ENCODE data around the gene THOC6. TPM values are rescaled to one million over a fixed set of nuclear protein-coding genes. Genes with fewer than 3 reads are reported as not detected.
"Not testable (repeated sequence)": the region's sequence is repeated elsewhere in the genome, so short reads cannot be mapped to it uniquely, and the experiment has no call there.

Gene THOC6
- total RNA-seq, 2 experiments from 2014 or later = 33.6 to 36.0 TPM

DNA sequence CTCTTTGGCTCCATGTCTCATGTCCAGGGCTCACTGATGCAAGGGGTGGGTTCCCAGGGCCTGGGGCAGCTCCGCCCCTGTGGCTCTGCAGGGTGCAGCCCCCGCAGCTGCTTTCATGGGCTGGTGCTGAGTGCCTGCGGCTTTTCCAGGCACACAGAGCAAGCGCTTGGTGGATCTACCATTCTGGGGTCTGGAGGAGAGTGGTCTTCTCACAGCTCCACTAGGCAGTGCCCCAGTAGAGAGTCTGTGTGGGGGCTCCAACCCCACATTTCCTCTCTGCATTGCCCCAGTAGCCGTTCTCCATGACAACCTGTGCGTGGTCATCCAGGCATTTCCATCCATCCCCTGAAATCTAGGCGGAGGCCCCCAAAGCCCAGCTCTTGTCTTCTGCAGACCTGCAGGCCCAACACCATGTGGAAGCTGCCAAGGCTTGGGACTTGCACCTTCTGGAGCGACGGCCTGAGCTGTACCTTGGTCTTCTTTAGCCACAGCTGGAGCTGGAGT lies 46.8 kb downstream of the THOC6 start:
- BruUV-seq (replicated peaks) = no TSS peak
- no peak overlapping the region for H3K27ac ChIP-seq (ENCODE audit: low read depth, low read length, poor library complexity, severe bottlenecking)
- H3K4me2 ChIP-seq (ENCODE audit: low read length) = no peak overlapping the region
- intact Hi-C loops (cut with micrococcal nuclease; ENCODE audit: unreplicated experiment) = no loop called here
- DNase-seq (ENCODE audit: low spot score) = no peak
- no peak for TF ChIP-seq EZH2phosphoT487 (IDR thresholded peaks at IDR 0.05; ENCODE audit: borderline replicate concordance, low read depth, low read length)
- TF ChIP-seq, protein P1, sequence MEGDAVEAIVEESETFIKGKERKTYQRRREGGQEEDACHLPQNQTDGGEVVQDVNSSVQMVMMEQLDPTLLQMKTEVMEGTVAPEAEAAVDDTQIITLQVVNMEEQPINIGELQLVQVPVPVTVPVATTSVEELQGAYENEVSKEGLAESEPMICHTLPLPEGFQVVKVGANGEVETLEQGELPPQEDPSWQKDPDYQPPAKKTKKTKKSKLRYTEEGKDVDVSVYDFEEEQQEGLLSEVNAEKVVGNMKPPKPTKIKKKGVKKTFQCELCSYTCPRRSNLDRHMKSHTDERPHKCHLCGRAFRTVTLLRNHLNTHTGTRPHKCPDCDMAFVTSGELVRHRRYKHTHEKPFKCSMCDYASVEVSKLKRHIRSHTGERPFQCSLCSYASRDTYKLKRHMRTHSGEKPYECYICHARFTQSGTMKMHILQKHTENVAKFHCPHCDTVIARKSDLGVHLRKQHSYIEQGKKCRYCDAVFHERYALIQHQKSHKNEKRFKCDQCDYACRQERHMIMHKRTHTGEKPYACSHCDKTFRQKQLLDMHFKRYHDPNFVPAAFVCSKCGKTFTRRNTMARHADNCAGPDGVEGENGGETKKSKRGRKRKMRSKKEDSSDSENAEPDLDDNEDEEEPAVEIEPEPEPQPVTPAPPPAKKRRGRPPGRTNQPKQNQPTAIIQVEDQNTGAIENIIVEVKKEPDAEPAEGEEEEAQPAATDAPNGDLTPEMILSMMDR (conservative IDR thresholded peaks at IDR 0.05; ENCODE audit: low read length) = no peak
- no peaks in the 10 kb centered on the region for H3K9me3 ChIP-seq (ENCODE audit: low read length)
- ChIA-PET POLR2A (interaction anchor here (0.6 kb wide), 1 partner anchor 36 kb away, joined by 5 read pairs; no protein-coding TSS in a partner anchor), CTCF (ENCODE audit: unreplicated experiment) (no interaction called here)
- no peak overlapping the region for H2AFZ ChIP-seq (ENCODE audit: low read length)
- H3K36me3 ChIP-seq (ENCODE audit: insufficient read depth, low read length) = no peaks in the 10 kb centered on the region
- peaks cover 17% of the 10 kb centered on the region for H3K4me1 ChIP-seq (ENCODE audit: insufficient read depth, low read length, poor library complexity, severe bottlenecking)
- no peaks in the 10 kb centered on the region for H3K9me2 ChIP-seq (ENCODE audit: insufficient read depth, low read length)
- no peaks in the 10 kb centered on the region for H3K79me2 ChIP-seq (ENCODE audit: insufficient read depth, low read depth, low read length)
- no peak overlapping the region for H3K4me3 ChIP-seq (ENCODE audit: low read depth, low read length, poor library complexity, severe bottlenecking)
- no peaks in the 10 kb centered on the region for H4K20me1 ChIP-seq (ENCODE audit: insufficient read depth, low read length)

DNA sequence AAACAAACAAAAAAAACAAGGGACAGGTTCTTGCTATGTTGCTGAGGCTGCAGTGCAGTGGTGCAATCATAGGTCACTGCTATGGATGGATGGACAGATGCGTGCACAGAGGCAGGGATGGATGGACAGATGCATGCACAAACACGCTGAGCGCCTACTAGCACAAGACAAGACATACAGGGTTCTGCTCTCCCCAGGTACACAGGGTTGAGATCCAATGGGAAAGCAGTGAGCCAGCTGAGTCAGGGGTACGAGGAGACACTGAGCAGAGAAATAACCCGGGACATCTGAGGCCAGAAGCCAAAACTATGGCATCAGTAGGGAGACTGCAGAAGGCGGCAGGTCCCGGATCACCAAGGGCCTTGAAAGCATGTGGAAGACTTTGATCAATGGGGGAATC lies 47.8 kb downstream of the THOC6 start:
- CTCF ChIA-PET (ENCODE audit: unreplicated experiment) = no interaction called here
- H3K4me2 ChIP-seq (ENCODE audit: low read length) = no peak overlapping the region
- H3K4me3 ChIP-seq (ENCODE audit: low read depth, low read length, poor library complexity, severe bottlenecking) = no peak overlapping the region
- H3K9me3 ChIP-seq (ENCODE audit: low read length) = no peaks in the 10 kb centered on the region
- no peaks in the 10 kb centered on the region for H3K9me2 ChIP-seq (ENCODE audit: insufficient read depth, low read length)
- TF ChIP-seq EZH2phosphoT487 (IDR thresholded peaks at IDR 0.05; ENCODE audit: borderline replicate concordance, low read depth, low read length) = no peak
- TF ChIP-seq, protein P1 (conservative IDR thresholded peaks at IDR 0.05; ENCODE audit: low read length) = no peak
- no peak overlapping the region for H2AFZ ChIP-seq (ENCODE audit: low read length)
- H3K4me1 ChIP-seq (ENCODE audit: insufficient read depth, low read length, poor library complexity, severe bottlenecking) = peaks cover 22% of the 10 kb centered on the region
- no peak for DNase-seq (ENCODE audit: low spot score)
- intact Hi-C loops (cut with micrococcal nuclease; ENCODE audit: unreplicated experiment) = no loop called here
- no peaks in the 10 kb centered on the region; the same call in 1 of the 2 replicates for H3K36me3 ChIP-seq (ENCODE audit: insufficient read depth, low read length)
- no peak overlapping the region for H3K27ac ChIP-seq (ENCODE audit: low read depth, low read length, poor library complexity, severe bottlenecking)
- no TSS peak for BruUV-seq (replicated peaks)
- no peaks in the 10 kb centered on the region for H3K79me2 ChIP-seq (ENCODE audit: insufficient read depth, low read depth, low read length)
- POLR2A ChIA-PET = no interaction called here
- H4K20me1 ChIP-seq (ENCODE audit: insufficient read depth, low read length) = no peaks in the 10 kb centered on the region

DNA sequence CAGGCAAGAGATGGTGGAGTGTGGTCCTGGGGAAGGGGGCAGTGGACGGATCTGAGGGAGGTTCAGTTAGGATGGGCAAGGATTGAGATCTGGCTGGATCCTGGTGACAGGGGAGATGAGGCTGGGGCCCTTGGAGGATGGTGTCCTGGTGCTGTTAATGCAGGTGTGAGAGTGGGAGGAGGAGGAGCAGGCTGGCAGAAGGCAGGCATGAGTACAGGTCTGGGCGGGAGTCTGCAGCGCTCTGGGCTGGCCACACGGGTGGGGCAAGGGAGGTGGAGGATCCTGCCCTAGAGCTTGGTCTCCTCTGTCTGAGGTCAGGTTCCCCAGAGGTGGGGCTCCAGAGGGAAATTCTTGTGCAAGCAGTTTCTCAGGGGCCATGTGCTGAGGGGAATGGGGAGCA lies 48.3 kb downstream of the THOC6 start:
- H4K20me1 ChIP-seq (ENCODE audit: insufficient read depth, low read length); H3K79me2 ChIP-seq (ENCODE audit: insufficient read depth, low read depth, low read length); H3K4me2 ChIP-seq (ENCODE audit: low read length); H2AFZ ChIP-seq (ENCODE audit: low read length); POLR2A ChIA-PET; DNase-seq (ENCODE audit: low spot score); H3K4me3 ChIP-seq (ENCODE audit: low read depth, low read length, poor library complexity, severe bottlenecking); H3K9me3 ChIP-seq (ENCODE audit: low read length); BruUV-seq (replicated peaks); intact Hi-C loops (cut with micrococcal nuclease; ENCODE audit: unreplicated experiment); H3K9me2 ChIP-seq (ENCODE audit: insufficient read depth, low read length); H3K27ac ChIP-seq (ENCODE audit: low read depth, low read length, poor library complexity, severe bottlenecking); CTCF ChIA-PET (ENCODE audit: unreplicated experiment); H3K36me3 ChIP-seq (ENCODE audit: insufficient read depth, low read length): not testable (repeated sequence)
- peaks cover 22% of the 10 kb centered on the region for H3K4me1 ChIP-seq (ENCODE audit: insufficient read depth, low read length, poor library complexity, severe bottlenecking)

Measured in OCI-LY7 (cell line).